Adipocyte (in vitro differentiated cells): ENCODE measurements around the gene NR4A1.
A peak's percentile ranks its signal among the peaks of the same experiment; 100 is the strongest.

Experiments
- DNase-seq: peaks from one replicate; pipeline ENCODE4 v3.0.0-alpha.2; 2015; ENCODE audit warnings: low read depth
- H3K27me3 ChIP-seq: replicated peaks from 2 replicates; pipeline ENCODE4 v1.7.0; 2013; ENCODE audit warnings: mild to moderate bottlenecking, low read length, moderate library complexity; ENCODE audit not compliant: control insufficient read depth, insufficient read depth
- H3K36me3 ChIP-seq: 2 replicates; pipeline ENCODE4 v1.7.0; 2013; ENCODE audit warnings: low read length, mild to moderate bottlenecking, moderate library complexity; ENCODE audit not compliant: control insufficient read depth, insufficient read depth, severe bottlenecking
- H3K4me1 ChIP-seq: 2 replicates; pipeline ENCODE4 v1.7.0; 2013; ENCODE audit warnings: mild to moderate bottlenecking, low read length, moderate library complexity; ENCODE audit not compliant: control insufficient read depth, insufficient read depth
- H3K4me3 ChIP-seq: 2 replicates; pipeline ENCODE4 v1.7.0; 2013; ENCODE audit warnings: mild to moderate bottlenecking, low read length, moderate library complexity
- H3K9ac ChIP-seq: 2 replicates; pipeline ENCODE4 v1.7.0; 2013; ENCODE audit warnings: mild to moderate bottlenecking, low read length, moderate library complexity
- H3K9me3 ChIP-seq: 2 replicates; pipeline ENCODE4 v1.7.0; 2013; ENCODE audit warnings: mild to moderate bottlenecking, low read length, moderate library complexity; ENCODE audit not compliant: control insufficient read depth

Gene NR4A1

DNA sequence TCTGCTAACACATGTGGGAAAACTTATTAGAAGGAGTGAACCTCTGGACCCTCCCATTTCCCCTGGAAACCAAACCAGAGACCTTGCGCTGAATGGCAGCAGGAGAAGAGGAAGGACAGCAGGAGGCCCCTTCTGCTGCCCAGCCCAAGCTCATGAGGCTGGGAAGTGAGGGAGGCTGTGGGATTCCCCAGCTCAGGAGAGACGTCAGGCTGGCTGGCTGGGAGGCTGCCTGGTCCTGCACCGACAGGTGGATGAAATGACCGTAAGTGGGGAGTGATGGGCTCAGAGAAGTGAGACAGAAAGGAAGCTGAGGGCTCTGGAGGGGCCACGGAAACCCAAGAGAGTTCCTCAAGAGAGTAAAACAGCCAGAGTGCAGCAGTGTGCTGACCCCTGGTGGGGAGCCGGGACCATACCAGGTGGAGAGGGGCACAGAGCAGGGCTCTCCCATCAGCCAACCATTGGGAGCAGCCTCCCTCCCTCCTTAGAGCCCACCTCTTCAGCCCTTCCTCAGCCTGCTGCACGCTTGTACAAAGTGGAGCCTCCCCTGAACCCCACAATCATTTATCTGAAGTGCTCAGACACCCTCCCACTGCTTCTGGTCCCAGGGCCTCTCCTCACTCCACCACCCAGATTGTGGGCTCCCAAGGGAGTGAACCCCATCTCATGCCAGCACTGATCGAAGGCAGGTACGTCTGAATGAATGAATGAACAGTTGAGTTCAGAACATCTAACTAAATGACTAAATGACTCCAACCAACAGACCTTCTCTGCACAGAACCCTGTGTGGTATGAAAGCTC is 30.5 kb upstream of the NR4A1 start:
- H3K4me1 ChIP-seq: peaks cover 11% of the 10 kb centered on the region
- H3K9me3 ChIP-seq: no peaks in the 10 kb centered on the region
- no peaks in the 10 kb centered on the region for H3K36me3 ChIP-seq
- DNase-seq: peak; percentile 66
- H3K4me3 ChIP-seq: no peak overlapping the region
- H3K9ac ChIP-seq: no peak overlapping the region
- no peaks in the 10 kb centered on the region for H3K27me3 ChIP-seq

DNA sequence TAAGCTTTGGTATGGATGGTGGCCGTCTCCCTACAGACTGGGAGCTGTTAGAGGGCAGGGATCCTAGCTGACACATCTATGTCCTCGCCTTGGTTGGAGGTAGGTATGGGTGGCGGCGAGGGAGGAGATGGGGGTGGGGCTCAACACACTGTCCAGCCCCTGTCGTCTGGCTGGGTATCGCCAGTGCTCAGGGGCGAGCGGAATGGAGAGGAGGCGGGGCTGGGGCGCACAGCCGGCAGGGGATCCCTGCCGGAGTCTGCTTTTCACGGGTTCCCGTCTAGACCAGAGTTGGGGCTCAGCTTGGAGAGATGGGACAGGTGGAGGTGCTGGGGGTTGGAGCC is 28.4 kb upstream of the NR4A1 start:
- Histone ChIP-seq H3K9ac (no peak overlapping the region), H3K4me3 (peak overlapping the region; percentile 54), H3K27me3 (no peaks in the 10 kb centered on the region), H3K9me3 (no peaks in the 10 kb centered on the region), H3K36me3 (no peaks in the 10 kb centered on the region), H3K4me1 (peaks cover 17% of the 10 kb centered on the region)
- DNase-seq: no peak

DNA sequence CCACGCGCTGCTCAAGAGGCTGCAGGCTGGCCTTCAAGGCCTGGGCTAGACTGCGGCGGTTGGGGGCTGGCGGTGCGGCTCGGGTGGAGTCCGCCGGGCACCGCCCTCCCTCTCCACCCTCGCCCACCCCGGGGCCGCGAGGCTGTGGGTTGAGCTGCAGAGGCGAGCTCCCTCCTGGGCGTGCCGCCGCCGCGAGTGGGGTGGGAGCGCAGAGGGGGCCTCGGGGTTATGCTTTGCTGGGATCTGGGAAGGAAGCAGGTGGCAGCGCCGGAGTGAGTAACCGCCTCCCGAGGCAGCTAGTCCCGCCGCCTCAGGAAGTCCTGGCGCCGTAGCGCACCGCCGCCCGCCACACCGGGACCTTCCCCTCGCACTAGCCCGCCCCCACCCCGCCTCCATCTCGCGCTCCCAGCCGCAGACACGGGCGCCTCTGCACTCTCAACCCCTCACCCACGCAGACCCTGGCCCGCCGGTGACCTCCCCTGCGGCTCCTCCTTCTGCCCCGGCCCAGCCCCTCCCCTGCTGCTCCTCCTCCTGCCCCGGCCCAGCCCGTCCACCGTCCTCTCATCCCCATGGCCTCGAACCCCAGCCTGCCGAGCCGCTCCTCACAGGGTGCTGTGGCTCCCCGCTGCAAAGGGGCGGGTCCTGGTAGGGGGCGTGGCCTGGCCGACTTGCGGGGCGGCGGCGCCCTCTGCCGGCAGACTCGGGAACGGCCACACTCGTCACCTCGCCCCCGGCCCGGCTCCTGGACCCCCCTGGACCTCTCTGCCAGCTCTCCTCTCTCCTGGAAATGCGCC is 27.9 kb upstream of the NR4A1 start:
- Histone ChIP-seq H3K9ac (peak overlapping the region; percentile 45), H3K27me3 (no peaks in the 10 kb centered on the region), H3K4me3 (peak overlapping the region; percentile 54), H3K36me3 (no peaks in the 10 kb centered on the region), H3K4me1 (peaks cover 17% of the 10 kb centered on the region), H3K9me3 (no peaks in the 10 kb centered on the region)
- DNase-seq: peak; percentile 92

DNA sequence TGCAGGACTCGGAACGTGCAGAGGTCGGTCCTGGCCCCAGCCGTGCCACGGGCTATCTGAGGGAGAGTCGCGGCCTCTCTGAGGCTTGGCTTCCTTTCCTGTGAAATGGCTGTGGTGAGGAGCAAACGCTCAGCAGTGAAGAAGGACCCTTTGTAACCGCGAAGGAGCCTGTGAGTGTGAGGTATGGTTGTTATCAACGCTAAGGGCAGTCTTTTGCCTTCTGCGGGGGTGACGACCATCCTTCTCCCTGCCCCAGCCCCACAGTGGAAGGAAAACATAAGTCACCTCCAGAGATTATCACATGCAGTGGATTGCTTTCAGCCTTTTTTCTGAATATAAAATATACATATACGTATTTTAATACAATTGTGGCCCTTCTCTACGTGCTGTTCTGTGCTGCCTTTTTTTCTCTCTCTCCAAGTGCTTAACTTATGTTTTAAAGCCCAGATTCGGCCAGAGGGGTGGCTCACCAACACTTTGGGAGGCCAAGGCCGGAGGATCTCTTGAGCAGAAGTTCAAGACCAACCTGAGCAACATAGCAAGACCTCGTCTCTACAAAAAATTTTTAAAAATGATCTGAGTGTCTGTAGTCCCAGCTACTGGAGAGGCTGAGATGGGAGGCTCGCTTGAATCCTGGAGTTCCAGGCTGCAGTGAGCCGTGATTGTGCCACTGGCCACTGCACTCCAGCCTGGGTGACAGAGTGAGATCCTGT is 27.1 kb upstream of the NR4A1 start:
- no peaks in the 10 kb centered on the region for H3K36me3 ChIP-seq
- H3K4me3 ChIP-seq: peak overlapping the region; percentile 54
- H3K9ac ChIP-seq: peak overlapping the region; percentile 45
- DNase-seq: no peak
- H3K9me3 ChIP-seq: no peaks in the 10 kb centered on the region
- no peaks in the 10 kb centered on the region for H3K27me3 ChIP-seq
- peaks cover 17% of the 10 kb centered on the region for H3K4me1 ChIP-seq

DNA sequence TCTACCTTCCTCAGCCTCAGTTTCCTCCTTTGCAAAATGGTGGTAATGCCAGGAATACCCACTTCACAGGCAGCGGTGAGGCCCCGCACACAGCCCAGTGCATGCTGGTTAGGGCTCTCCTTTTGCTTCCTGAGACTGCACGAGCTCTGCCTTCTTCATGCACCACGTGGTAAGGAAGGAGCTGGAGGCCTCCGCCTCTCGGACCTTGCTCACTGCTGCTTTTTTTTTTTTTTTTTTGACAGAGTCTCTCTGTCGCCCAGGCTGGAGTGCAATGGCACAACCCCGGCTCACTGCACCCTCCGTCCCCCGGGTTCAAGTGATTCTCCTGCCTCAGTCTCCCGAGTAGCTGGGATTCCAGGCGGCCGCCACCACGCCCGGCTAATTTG is 26.4 kb upstream of the NR4A1 start:
- peak overlapping the region; percentile 45 for H3K9ac ChIP-seq
- H3K27me3 ChIP-seq: no peaks in the 10 kb centered on the region
- peak overlapping the region; percentile 54 for H3K4me3 ChIP-seq
- peaks cover 17% of the 10 kb centered on the region for H3K4me1 ChIP-seq
- DNase-seq: no peak
- no peaks in the 10 kb centered on the region for H3K9me3 ChIP-seq
- no peaks in the 10 kb centered on the region for H3K36me3 ChIP-seq

DNA sequence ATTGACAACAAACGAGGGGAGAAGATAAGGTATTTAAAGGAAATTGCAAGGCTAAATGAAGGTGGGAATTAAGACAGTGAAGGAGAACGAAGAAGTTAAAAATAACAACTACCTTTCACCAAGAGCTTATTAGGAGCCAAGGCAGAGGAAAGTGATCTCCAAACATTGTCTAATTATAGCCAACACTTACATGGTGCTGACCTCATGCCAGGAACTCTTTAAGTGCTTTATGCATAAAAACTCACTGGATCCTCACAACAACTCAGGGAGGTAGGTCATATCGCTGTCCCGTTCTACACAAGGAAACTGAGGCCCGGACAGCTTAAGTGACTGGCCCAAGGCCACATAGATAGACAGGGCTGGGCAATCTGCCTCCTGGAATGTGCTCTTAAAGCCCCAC is 25.0 kb upstream of the NR4A1 start:
- H3K9ac ChIP-seq: no peak overlapping the region
- DNase-seq: no peak
- H3K36me3 ChIP-seq: no peaks in the 10 kb centered on the region
- H3K4me3 ChIP-seq: no peak overlapping the region
- peaks cover 17% of the 10 kb centered on the region for H3K4me1 ChIP-seq
- no peaks in the 10 kb centered on the region for H3K9me3 ChIP-seq
- H3K27me3 ChIP-seq: no peaks in the 10 kb centered on the region

DNA sequence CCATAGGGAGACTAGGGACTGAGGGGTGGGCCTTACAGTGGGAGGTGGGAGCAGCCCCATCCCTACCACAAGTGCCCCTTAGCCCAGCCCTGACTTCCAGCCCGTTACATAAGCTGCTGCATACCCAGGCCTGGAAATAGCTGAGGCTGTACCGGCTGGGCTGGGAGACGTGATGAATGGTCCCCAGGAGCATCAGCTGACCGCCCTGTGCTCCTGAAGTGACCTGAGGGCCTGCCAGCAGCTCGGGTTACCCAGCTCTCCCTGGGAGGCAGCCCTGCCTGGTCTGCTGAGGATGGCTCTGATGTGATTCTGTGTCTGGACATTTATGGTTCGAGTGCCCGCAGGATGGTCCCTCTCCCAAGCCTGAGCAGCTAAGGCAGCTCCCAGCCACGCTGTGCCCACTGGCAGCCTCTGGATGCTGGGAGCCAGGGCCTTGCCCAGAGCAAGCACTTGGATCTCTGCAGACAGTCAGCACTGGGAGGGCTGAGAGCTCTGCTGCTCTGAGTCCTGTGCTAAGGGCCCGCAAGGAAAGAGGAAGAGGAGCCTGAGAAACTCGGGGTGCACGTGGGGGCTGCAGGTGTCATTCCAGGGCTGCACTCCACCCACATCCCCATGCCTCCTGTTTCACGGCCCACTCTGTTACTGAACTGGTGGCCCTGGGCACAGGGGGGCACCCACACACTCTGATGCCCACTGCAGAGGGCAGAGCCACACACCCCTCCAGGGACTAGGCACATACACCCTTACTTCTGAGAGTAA is 24.0 kb upstream of the NR4A1 start:
- Histone ChIP-seq H3K27me3 (no peaks in the 10 kb centered on the region), H3K4me3 (no peak overlapping the region), H3K4me1 (peaks cover 21% of the 10 kb centered on the region), H3K9me3 (no peaks in the 10 kb centered on the region), H3K36me3 (no peaks in the 10 kb centered on the region), H3K9ac (no peak overlapping the region)
- no peak for DNase-seq

DNA sequence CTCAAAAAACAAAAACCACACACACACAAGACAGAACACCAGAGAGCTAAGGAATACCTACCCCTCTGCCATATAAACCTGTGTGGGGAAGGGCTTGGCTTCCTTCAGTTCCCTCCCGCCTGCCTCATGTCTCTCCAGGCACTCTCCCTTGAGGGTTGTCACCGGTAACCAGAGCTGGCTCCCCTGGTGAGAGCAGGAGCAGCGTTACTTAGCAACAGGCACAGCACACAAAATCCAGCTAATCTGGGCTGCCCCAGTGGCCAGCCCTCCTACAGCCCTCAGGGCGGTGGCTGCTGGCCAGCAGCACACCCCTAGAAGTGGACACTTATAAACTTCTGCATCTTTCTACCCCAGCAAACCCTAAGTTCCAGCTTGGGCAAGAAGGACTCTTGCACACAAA is 21.6 kb upstream of the NR4A1 start:
- no peak overlapping the region for H3K9ac ChIP-seq
- H3K4me1 ChIP-seq: peaks cover 27% of the 10 kb centered on the region
- peak; percentile 53 for DNase-seq
- no peaks in the 10 kb centered on the region for H3K9me3 ChIP-seq
- H3K36me3 ChIP-seq: no peaks in the 10 kb centered on the region
- no peak overlapping the region for H3K4me3 ChIP-seq
- H3K27me3 ChIP-seq: no peaks in the 10 kb centered on the region

DNA sequence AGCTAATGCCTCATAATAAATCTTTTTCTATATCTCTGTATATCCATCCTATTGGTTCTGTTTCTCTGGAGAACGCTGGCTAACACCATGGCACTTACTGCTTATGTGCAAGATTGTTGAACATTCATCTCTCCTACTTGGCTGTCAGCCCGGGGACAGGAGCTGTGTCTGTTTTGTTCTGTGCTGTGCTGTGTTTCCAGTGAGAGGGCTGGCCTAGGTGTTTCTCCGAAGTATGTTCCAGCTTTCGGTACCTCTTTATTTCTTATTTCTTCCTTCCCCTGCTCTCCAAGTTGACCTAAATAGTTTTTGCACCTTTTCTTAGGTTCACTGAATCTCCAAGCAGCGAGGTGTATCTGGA is 18.8 kb upstream of the NR4A1 start:
- peak overlapping the region; percentile 66 for H3K4me3 ChIP-seq
- no peaks in the 10 kb centered on the region for H3K36me3 ChIP-seq
- H3K9ac ChIP-seq: peak overlapping the region; percentile 13
- peaks cover 17% of the 10 kb centered on the region for H3K4me1 ChIP-seq
- peak; percentile 82 for DNase-seq
- H3K9me3 ChIP-seq: no peaks in the 10 kb centered on the region
- H3K27me3 ChIP-seq: no peaks in the 10 kb centered on the region

DNA sequence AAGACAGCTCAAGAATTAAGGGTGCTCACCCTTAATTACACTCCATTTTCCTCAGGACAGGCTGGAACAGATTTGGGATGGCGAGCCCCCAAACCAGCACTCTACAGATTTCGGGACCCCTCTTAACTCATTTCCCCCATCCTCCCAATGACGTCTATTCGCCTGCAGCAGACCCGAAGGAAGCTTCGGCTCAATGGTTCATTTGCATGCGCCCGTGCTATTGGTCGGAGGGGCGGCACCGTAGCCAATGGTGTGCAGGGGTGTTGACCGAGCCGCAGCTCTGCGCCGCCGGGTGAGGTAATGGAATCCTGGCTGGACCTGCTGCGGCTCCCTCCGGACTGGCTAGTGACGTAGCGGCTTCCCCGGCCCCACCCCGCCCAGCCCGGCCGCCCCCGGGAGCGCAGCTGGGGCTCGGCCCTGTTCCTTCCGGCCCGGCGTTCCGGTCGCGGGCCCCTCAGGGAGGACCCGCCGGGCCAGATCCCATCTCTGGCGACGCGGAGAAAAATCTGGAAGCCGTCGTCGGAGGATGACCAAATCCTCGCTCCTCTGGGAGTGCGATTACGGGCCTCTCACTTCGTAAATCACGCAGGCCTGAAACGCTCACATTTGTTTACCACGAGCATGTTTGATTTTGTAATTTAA is 18.3 kb upstream of the NR4A1 start:
- peak overlapping the region; percentile 81 for H3K9ac ChIP-seq
- DNase-seq: peak; percentile 99
- H3K36me3 ChIP-seq: no peaks in the 10 kb centered on the region
- no peaks in the 10 kb centered on the region for H3K27me3 ChIP-seq
- H3K4me1 ChIP-seq: peaks cover 17% of the 10 kb centered on the region
- H3K4me3 ChIP-seq: peak overlapping the region; percentile 76
- no peaks in the 10 kb centered on the region for H3K9me3 ChIP-seq
